Femur (tissue), 1 donor: ENCODE data around the gene PLSCR4.

Source experiments
- DNase-seq: peaks from one replicate; pipeline ENCODE4 v3.0.0-alpha.2; 2017

PLSCR4 gene

GRCh38 chr3:146189519-146190173 lies 61.3 kb downstream of the PLSCR4 start:
- DNase-seq, result peak; percentile 23

DNA sequence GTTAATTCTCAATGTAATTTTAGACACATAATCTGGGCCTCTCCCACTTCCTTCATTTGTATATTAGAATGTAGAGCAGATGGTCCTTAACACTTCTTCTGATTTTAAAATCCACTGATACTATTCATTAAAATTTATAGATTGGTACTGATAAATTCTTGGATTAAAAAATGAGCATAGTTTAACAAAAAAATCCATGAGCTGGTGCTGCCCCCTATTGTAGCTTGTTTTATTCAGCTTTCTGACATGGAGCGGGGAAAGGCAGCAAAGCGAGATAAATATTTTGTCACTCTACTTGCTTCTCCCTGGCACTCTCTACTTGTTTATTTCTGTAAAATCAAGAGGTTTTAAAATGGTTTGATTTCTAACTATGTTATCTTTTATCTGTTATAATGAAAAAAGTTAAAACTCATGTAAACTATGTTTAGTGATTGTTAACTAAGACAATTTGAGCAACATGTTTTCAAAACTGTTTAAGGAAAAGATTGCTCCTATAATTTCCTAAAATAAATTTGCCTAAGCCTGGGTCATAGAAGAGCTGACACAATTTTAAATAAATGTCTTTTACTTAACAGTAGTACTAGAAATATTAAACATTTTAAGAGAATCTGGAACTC lies 63.5 kb downstream of the PLSCR4 start:
- DNase-seq, result no peak

- DNase-seq, result no peak
Measured at GRCh38 chr3:146184241-146185015, 66.5 kb downstream of the PLSCR4 start.

- DNase-seq, result no peak
Measured at GRCh38 chr3:146181216-146181615, 69.7 kb downstream of the PLSCR4 start.

- DNase-seq, result no peak
Measured at GRCh38 chr3:146180376-146180775, 70.5 kb downstream of the PLSCR4 start.

DNA sequence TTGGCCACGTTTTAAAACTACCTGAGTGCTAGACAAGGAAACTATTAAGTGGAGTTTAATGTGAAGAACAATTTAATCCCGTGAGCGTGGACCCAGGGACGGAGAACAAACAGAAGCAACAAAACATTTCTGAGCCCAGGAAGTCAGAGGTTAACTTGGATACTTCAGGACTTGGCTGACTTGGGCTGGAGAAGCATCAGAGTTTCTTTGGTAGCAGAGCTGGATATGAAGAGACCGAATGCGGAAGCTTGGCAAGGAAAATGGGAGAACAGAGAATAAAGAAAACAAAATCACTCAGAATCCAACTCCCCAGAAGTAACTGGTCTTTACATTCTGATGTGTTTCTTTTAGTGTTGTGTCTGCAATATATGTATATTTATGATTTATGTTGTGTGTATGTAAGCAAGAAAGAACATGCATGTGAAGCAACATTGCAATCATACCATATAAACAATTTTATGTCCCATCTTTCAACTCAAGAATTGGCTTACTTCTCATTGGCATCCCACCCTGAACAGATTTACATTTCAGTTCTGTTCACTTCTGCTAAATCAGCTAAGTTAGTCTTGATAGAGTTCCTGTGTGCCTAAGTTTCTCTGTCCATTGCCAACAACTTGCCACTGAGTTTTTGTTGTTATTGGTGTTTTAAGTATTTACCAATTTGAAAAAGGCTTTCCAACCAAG lies 72.8 kb downstream of the PLSCR4 start:
- DNase-seq, result no peak

DNA sequence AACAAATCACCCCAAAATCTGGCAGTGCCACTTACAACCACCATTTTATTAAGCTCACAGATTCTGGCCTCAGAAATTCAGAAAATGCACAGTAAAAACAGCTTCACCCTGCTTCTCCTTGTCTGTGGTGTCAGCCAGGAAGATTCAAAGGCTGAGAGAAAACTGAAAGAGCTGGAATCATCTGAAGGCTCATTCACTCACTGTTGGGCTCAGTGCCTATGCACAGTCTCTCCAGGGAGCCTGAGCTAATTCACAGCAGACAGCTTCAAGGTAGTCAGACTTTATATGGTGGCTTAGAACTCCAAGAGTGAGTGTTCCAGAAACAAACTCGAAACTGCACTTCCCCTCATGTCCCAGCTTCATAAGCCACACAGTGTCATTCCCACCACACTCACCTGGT lies 73.4 kb downstream of the PLSCR4 start:
- peak; percentile 40 for DNase-seq

DNA sequence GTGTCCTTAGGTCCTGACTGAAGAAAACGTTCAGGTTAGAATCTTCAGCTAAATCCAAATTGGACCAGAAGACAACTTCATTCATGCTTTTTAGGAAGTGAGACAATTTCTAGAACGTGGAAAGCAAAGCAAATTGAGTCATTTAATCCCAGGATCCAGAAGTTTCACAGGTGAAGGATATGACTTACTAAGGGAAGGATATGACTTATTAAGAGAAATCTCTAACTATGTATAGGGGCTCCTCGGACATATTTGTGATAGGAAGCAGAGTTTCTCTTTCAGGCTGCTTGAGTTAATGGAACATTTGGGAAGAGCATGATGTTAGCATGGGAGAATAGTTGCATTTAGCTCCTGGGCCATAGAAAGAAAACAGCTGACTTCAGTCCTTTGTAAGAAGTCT lies 73.8 kb downstream of the PLSCR4 start:
- DNase-seq, result no peak

DNA sequence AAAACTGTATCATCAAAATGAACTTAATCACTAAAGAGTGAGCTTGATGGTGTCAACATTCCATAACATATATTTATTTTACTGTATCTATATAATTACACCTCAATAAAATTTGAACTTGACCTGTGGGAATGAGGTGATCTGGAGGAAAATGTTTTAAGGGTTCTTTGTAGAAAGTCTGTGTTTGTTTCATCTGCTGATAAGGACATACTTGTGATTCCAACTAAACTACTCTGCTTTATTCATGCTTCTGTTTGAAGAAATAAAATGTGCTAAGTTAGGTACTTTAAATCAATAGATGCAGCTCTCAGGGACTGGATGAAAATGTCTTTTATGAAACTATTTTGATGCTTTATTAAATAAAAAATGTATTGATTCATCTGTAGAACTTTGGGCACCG lies 78.3 kb downstream of the PLSCR4 start:
- DNase-seq, result no peak

- no peak for DNase-seq
Measured at GRCh38 chr3:146170591-146170990, 80.3 kb downstream of the PLSCR4 start.

- no peak for DNase-seq
Measured at GRCh38 chr3:146169891-146170290, 81.0 kb downstream of the PLSCR4 start.

GRCh38 chr3:146166826-146167225 lies 84.1 kb downstream of the PLSCR4 start:
- DNase-seq, result no peak

GRCh38 chr3:146166415-146166821 lies 84.5 kb downstream of the PLSCR4 start:
- no peak for DNase-seq

GRCh38 chr3:146165877-146166276 lies 85.0 kb downstream of the PLSCR4 start:
- DNase-seq, result no peak

GRCh38 chr3:146164971-146165769 lies 85.7 kb downstream of the PLSCR4 start:
- DNase-seq, result no peak

GRCh38 chr3:146164506-146164905 lies 86.4 kb downstream of the PLSCR4 start:
- no peak for DNase-seq

GRCh38 chr3:146164071-146164470 lies 86.8 kb downstream of the PLSCR4 start:
- DNase-seq, result no peak

GRCh38 chr3:146163584-146163983 lies 87.3 kb downstream of the PLSCR4 start:
- DNase-seq, result no peak

DNA sequence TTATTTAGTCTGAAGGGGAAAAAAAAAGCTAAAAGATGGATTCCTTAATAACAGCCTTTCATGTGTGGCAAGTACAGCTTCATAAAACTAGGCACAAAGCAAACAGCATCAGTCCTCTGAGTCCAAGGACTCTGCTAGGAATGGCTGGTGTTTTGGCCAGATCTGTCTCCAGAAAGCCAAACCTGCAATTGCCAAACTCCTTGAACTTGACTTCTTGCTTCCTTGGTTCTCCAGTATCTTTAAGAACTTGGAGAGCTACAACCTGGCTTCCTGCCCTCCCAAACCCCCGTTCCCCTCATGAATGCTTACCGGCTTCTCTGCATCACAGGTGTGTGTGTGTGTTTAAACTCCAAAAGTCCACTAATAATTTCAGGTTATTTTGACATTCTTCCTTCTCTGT lies 88.3 kb downstream of the PLSCR4 start:
- DNase-seq, result peak; percentile 30

DNA sequence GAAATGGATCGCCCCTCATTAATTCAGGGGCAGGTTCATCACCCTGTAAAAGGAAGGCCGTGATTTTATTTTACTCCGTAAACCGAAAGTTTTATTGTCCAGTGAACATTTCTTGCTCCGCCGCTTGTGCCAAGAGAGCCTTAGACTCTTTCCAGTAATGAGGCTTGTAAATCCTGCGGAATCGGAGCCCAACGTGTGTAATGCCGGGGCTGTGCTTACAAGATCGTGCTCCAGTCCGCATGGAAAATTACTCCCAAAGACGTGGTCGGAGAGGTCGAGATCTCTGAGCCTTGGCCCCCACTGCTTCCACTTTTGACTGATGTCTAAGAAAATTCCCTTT lies 89.3 kb downstream of the PLSCR4 start:
- DNase-seq, result peak; percentile 79

GRCh38 chr3:146160964-146161662 lies 89.8 kb downstream of the PLSCR4 start, which contains the start of gene PLOD2:
TSS of gene PLOD2 (minus strand) at chr3:146161184. CDS start at chr3:146160989, 195 bp downstream.
- peak; percentile 91 for DNase-seq
